ENCODE measurements around the gene TMEM41B.

TMEM41B gene

DNA sequence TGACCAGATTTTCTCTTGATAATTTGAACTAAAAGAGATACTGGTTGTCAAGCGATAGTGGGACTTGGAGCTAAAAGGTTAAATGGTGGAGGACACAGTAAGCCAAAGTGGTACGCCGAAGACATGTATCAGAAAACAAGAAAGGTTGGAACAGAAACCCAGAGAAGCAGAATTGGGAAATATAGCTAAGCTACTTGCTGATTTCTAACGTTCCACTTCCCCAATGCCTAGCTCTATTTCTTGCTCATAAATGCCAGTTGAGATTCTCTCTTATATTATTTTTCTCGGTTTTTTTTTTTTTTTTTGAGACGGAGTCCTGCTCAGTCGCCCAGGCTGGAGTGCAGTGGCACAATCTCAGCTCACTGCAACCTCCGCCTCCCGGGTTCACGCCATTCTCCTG, 12.7 kb downstream of the TMEM41B start:
- TF ChIP-seq, protein P1, sequence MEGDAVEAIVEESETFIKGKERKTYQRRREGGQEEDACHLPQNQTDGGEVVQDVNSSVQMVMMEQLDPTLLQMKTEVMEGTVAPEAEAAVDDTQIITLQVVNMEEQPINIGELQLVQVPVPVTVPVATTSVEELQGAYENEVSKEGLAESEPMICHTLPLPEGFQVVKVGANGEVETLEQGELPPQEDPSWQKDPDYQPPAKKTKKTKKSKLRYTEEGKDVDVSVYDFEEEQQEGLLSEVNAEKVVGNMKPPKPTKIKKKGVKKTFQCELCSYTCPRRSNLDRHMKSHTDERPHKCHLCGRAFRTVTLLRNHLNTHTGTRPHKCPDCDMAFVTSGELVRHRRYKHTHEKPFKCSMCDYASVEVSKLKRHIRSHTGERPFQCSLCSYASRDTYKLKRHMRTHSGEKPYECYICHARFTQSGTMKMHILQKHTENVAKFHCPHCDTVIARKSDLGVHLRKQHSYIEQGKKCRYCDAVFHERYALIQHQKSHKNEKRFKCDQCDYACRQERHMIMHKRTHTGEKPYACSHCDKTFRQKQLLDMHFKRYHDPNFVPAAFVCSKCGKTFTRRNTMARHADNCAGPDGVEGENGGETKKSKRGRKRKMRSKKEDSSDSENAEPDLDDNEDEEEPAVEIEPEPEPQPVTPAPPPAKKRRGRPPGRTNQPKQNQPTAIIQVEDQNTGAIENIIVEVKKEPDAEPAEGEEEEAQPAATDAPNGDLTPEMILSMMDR (IDR thresholded peaks at IDR 0.05; ENCODE audit: low read depth, low read length), result no peak
- no peak overlapping the region for H3K4me3 ChIP-seq (ENCODE audit: low read depth, low read length)
- in situ Hi-C loops (cut with HindIII; ENCODE audit: low sequenced_read_pairs), result no loop called here
- no peak for DNase-seq (ENCODE audit: low read depth, low spot score)

DNA sequence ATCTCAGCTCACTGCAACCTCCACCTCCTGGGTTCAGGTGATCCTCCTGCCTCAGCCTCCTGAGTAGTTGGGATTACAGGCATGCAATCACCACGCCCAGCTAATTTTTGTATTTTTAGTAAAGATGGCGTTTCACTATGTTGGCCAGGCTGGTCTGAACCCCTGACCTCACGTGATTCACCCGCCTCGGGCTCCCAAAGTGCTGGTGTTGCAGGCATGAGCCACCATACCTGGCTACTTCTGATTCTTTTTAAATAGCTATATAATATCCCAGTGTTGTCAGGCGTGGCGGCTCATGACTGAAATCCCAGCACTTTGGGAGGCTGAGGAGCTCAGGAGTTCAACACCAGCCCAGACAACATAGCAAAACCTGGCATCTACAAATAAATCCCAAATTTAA, 20.7 kb downstream of the TMEM41B start:
- in situ Hi-C loops (cut with HindIII; ENCODE audit: low sequenced_read_pairs), result no loop called here
- no peak for DNase-seq (ENCODE audit: low read depth, low spot score)
- no peak overlapping the region for H3K4me3 ChIP-seq (ENCODE audit: low read depth, low read length)
- TF ChIP-seq, protein P1 (IDR thresholded peaks at IDR 0.05; ENCODE audit: low read depth, low read length), result no peak

DNA sequence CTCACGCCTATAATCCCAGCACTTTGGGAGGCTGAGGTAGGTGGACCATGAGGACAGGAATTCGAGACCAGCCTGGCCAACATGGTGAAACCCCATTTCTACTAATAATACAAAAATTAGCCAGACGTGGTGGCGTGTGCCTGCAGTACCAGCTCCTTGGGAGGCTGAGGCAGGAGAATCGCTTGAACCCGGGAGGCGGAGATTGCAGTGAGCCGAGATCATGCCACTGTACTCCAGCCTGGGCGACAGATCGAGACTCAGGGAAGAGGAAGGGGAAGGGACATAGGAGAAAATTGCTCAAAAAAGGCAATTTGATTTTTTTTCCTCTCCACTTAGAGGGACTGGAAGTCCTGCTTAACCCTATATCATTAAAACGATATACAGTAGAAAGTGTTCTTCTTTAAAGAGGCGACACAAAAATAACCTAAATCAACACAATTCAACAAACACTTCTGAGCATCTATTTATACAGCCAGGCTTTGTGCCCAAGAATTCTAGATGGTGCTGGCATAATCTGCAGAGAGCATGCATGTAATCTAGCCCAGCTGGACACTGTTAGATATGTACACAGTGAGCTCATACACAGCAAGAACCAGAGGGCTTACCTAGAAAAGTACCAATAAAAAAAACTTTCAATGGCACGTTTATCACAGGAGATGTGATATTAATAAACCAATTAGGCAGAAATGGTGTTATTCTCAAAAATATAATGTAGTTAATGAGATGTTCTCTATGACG, 28.4 kb downstream of the TMEM41B start:
- no peak overlapping the region for H3K4me3 ChIP-seq (ENCODE audit: low read depth, low read length)
- no peak for DNase-seq (ENCODE audit: low read depth, low spot score)
- in situ Hi-C loops (cut with HindIII; ENCODE audit: low sequenced_read_pairs), result no loop called here
- TF ChIP-seq, protein P1 (IDR thresholded peaks at IDR 0.05; ENCODE audit: low read depth, low read length), result no peak

DNA sequence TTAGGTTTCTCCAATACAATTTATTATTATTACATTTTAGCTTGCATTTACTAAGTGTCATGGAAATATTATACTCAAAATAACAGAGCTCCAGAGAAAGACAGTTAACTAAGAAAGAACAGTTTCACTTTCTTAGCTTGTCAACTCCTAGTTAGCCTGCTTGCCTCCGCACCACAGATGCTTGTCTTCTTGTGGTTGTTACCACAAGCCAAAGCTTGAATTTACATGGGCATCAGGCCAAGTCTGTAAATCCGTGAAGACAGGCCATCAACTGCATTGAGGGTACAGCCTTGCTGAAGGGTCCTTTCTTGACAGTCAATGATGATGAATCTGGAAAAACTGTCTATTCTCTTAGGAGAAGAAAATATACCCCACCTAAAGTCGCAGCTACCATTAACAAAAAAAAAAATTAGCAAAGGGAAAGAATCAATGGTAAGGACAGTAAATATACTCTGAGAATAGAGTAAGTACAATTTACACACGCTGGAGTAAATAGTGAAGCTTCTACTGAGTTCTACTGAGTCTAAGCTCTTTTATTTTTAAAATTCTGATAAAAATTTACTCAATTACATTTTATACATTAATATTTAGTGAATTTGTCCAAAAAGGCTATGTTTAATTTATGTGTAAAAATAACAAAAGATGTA, 33.6 kb downstream of the TMEM41B start:
- in situ Hi-C loops (cut with HindIII; ENCODE audit: low sequenced_read_pairs), result no loop called here
- no peak overlapping the region for H3K4me3 ChIP-seq (ENCODE audit: low read depth, low read length)
- DNase-seq (ENCODE audit: low read depth, low spot score), result peak; percentile 88
- TF ChIP-seq, protein P1 (IDR thresholded peaks at IDR 0.05; ENCODE audit: low read depth, low read length), result no peak

DNA sequence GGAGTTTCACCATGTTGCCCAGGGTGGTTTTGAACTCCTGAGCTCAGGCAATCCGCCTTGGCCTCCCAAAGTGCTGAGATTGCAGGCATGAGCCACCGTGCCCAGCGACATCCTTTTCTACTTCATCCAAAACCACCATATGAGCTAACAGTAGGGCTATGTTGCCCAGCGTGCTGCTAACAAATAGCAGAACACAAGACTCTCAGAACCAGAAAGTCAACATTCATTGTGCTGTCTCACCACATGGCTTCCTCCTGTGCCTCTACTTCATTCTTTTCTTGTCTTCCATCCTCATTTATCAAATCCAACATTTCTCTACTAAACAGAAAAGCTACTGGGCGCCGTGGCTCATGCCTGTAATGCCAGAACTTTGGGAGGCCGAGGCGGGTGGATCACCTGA, 37.2 kb downstream of the TMEM41B start:
- no peak for DNase-seq (ENCODE audit: low read depth, low spot score)
- in situ Hi-C loops (cut with HindIII; ENCODE audit: low sequenced_read_pairs), result no loop called here
- TF ChIP-seq, protein P1 (IDR thresholded peaks at IDR 0.05; ENCODE audit: low read depth, low read length), result no peak
- no peak overlapping the region for H3K4me3 ChIP-seq (ENCODE audit: low read depth, low read length)

DNA sequence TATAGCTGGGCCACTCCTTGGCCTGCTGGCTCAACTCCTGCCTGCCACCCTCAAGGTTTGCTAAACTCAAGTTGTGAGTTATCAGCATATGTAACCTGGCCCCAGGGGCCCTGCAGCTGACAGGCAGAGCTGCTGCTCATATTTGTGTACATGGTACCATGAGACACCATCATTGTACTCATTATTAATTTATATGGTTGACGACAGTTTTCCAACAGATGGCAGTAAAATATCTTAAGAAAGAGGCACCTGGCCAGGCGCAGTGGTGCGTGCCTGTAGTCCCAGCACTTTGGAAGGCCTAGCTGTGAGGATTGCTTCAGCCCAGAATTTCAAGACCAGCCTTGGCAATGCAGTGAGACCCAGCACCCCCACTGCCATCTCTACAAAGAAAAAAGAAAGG, 37.8 kb downstream of the TMEM41B start:
- H3K4me3 ChIP-seq (ENCODE audit: low read depth, low read length), result no peak overlapping the region
- no peak for DNase-seq (ENCODE audit: low read depth, low spot score)
- TF ChIP-seq, protein P1 (IDR thresholded peaks at IDR 0.05; ENCODE audit: low read depth, low read length), result no peak
- in situ Hi-C loops (cut with HindIII; ENCODE audit: low sequenced_read_pairs), result no loop called here

All from astrocyte of the spinal cord (primary cell).